Measurements from ENCODE around the gene PRKCB. TPM values are rescaled to one million over a fixed set of nuclear protein-coding genes. Genes with fewer than 3 reads are reported as not detected.

The PRKCB gene
- polyA plus RNA-seq, 2 of the 4 experiments (the other 2 are of a cell fraction), result 0.09 to 0.22 TPM

DNA sequence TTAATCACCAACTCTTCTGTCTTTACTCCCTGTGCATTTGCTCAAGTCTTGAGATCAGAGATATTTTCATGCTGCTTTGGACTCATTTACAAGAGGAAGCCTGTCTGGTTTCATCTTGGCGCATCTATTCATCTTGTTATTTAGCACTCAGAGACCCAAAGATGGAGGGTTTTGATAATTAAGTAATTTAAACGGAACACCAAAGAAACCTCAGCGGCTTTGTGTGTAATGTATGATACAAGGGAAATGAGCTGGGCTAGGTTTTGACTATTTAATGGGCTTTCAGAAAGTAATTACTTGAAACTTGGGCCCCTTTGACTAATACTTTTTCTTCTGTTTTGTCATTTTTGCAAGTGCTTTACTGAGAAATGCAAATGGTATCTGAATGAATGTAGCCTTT, 354.2 kb downstream of the PRKCB start (continued):
- TF ChIP-seq EP300 (IDR thresholded peaks at IDR 0.05) (no peak), NFE2L2 (conservative IDR thresholded peaks at IDR 0.05; ENCODE audit: low read length) (no peak), RNF2 (IDR thresholded peaks at IDR 0.05; ENCODE audit: borderline replicate concordance, low read depth) (no peak), RAD21 (conservative IDR thresholded peaks at IDR 0.05 in 1 of 2, IDR thresholded peaks at IDR 0.05 in 1 of 2) (no peak)
- TF ChIP-seq, protein P1, sequence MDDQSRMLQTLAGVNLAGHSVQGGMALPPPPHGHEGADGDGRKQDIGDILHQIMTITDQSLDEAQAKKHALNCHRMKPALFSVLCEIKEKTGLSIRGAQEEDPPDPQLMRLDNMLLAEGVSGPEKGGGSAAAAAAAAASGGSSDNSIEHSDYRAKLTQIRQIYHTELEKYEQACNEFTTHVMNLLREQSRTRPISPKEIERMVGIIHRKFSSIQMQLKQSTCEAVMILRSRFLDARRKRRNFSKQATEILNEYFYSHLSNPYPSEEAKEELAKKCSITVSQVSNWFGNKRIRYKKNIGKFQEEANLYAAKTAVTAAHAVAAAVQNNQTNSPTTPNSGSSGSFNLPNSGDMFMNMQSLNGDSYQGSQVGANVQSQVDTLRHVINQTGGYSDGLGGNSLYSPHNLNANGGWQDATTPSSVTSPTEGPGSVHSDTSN (IDR thresholded peaks at IDR 0.05), result no peak

- CTCF ChIA-PET, result no interaction called here
These were observed 356.2 kb downstream of the PRKCB start for GRCh38 chr16:24191876-24192402.

DNA sequence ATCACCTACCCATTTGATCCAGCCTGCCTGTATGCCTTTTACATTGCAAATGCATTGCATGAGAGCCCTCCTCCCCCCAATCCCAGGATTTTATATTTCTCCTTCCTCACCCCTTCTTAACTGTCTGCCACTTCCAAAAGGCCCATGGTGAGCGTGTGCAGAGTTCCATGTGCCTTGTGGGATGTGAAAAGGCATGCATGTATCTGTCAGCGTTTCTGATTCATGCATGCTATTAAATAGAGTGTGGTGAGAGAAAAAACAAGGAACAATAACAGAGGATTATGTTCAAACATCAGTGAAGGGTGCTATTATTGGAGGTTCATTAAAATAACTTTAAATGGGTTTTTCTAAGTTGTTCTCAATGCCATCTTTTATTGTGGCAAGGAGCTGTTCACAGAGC, 359.4 kb downstream of the PRKCB start:
- ChIA-PET POLR2A (no interaction called here), CTCF (interaction anchor here (1.0 kb wide), 1 partner anchor 53 kb away, joined by 3 read pairs; no protein-coding TSS in a partner anchor)
- WGBS (ENCODE audit: missing lambda C conversion rate), result 0% methylated on average over 2 of the region's 2 CpGs
- ATAC-seq (no peak), FAIRE-seq (no peak), DNase-seq (ENCODE audit: low read depth in 1 of 2, low spot score in 1 of 2) (no peak)
- no peak overlapping the region for H3K27ac ChIP-seq
- no peaks in the 10 kb centered on the region for H3K9me3 ChIP-seq
- no peak overlapping the region for H3K4me3 ChIP-seq
- H3K4me1 ChIP-seq, result no peaks in the 10 kb centered on the region
- no peak overlapping the region for H3K4me2 ChIP-seq
- TF ChIP-seq FOXS1 (CRISPR knock-in tag; IDR thresholded peaks at IDR 0.05) (no peak), RFX5 (IDR thresholded peaks at IDR 0.05) (no peak), NPAS2 (CRISPR knock-in tag; IDR thresholded peaks at IDR 0.05; ENCODE audit: borderline replicate concordance) (no peak), MYC (IDR thresholded peaks at IDR 0.05; ENCODE audit: borderline replicate concordance, low read length) (no peak), ESRRA (IDR thresholded peaks at IDR 0.05; ENCODE audit: borderline replicate concordance, low read length) (no peak), SMC3 (IDR thresholded peaks at IDR 0.05) (no peak), EHF (CRISPR knock-in tag; IDR thresholded peaks at IDR 0.05) (no peak), RNF2 (IDR thresholded peaks at IDR 0.05; ENCODE audit: borderline replicate concordance, low read depth) (no peak), RCOR1 (IDR thresholded peaks at IDR 0.05; ENCODE audit: low read depth, low read length) (no peak)
- TF ChIP-seq, protein P2, sequence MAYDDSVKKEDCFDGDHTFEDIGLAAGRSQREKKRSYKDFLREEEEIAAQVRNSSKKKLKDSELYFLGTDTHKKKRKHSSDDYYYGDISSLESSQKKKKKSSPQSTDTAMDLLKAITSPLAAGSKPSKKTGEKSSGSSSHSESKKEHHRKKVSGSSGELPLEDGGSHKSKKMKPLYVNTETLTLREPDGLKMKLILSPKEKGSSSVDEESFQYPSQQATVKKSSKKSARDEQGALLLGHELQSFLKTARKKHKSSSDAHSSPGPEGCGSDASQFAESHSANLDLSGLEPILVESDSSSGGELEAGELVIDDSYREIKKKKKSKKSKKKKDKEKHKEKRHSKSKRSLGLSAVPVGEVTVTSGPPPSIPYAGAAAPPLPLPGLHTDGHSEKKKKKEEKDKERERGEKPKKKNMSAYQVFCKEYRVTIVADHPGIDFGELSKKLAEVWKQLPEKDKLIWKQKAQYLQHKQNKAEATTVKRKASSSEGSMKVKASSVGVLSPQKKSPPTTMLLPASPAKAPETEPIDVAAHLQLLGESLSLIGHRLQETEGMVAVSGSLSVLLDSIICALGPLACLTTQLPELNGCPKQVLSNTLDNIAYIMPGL (CRISPR knock-in tag; IDR thresholded peaks at IDR 0.05; ENCODE audit: borderline replicate concordance), result no peak

More at GRCh38 chr16:24191876-24192402, 356.2 kb downstream of the PRKCB start:
- no peaks in the 10 kb centered on the region for H3K9me3 ChIP-seq
- WGBS (ENCODE audit: missing lambda C conversion rate), result 5% methylated on average over 7 of the region's 7 CpGs
- H3K4me2 ChIP-seq, result no peak overlapping the region
- no peak for TF ChIP-seq ZC3H11A (IDR thresholded peaks at IDR 0.05)
- TF ChIP-seq HOXA7 (CRISPR knock-in tag; IDR thresholded peaks at IDR 0.05), result no peak
- no peak for TF ChIP-seq REST (IDR thresholded peaks at IDR 0.05)
- no peak for TF ChIP-seq RAD21 (conservative IDR thresholded peaks at IDR 0.05 in 1 of 2, IDR thresholded peaks at IDR 0.05 in 1 of 2)
- no peak for TF ChIP-seq HDAC2 (IDR thresholded peaks at IDR 0.05)
- TF ChIP-seq BHLHE40 (IDR thresholded peaks at IDR 0.05; ENCODE audit: low read depth, low read length), result no peak
- TF ChIP-seq, protein P2 (CRISPR knock-in tag; IDR thresholded peaks at IDR 0.05; ENCODE audit: borderline replicate concordance), result no peak
- no peak for TF ChIP-seq NPAS2 (CRISPR knock-in tag; IDR thresholded peaks at IDR 0.05; ENCODE audit: borderline replicate concordance)
- TF ChIP-seq GATA3 (IDR thresholded peaks at IDR 0.05; ENCODE audit: borderline replicate concordance), result no peak
- no peak for TF ChIP-seq EP300 (IDR thresholded peaks at IDR 0.05)
- no peak for TF ChIP-seq CBX2 (IDR thresholded peaks at IDR 0.05; ENCODE audit: borderline replicate concordance, low read depth)
- TF ChIP-seq JUNB (IDR thresholded peaks at IDR 0.05), result no peak
- TF ChIP-seq MYC (IDR thresholded peaks at IDR 0.05; ENCODE audit: borderline replicate concordance, low read length), result no peak
- TF ChIP-seq RNF2 (IDR thresholded peaks at IDR 0.05; ENCODE audit: borderline replicate concordance, low read depth), result no peak
- no peak overlapping the region for H3K4me3 ChIP-seq
- no peak for ATAC-seq
- H3K4me1 ChIP-seq, result no peaks in the 10 kb centered on the region
- no peak overlapping the region for H3K27ac ChIP-seq
- POLR2A ChIA-PET, result no interaction called here
- FAIRE-seq, result no peak
- DNase-seq (ENCODE audit: low read depth in 1 of 2, low spot score in 1 of 2), result no peak

All from A549 (cell line).